HG02759 (cell line): ENCODE measurements around the gene NEK1.
A peak's percentile ranks its signal among the peaks of the same experiment; 100 is the strongest.
"Not testable (repeated sequence)": the region's sequence is repeated elsewhere in the genome, so short reads cannot be mapped to it uniquely, and the experiment has no call there.

ENCODE experiments used
- ATAC-seq: cut with Tn5 transposase; IDR thresholded peaks from one replicate; pipeline ENCODE4 v1.9.1; 2021; ENCODE audit warnings: mild to moderate bottlenecking, moderate library complexity; ENCODE audit not compliant: unreplicated experiment

Gene NEK1

GRCh38 chr4:169626331-169627282 is 14.2 kb upstream of the NEK1 start:
- no peak for ATAC-seq

- ATAC-seq, result no peak
Measured at GRCh38 chr4:169625886-169626285, 13.5 kb upstream of the NEK1 start.

- ATAC-seq, result not testable (repeated sequence)
Measured at GRCh38 chr4:169624012-169624411, 11.6 kb upstream of the NEK1 start.

- ATAC-seq, result no peak
Measured at GRCh38 chr4:169622566-169622965, 10.2 kb upstream of the NEK1 start.

- ATAC-seq, result no peak
Measured at GRCh38 chr4:169621731-169622492, 9.5 kb upstream of the NEK1 start.

- ATAC-seq, result no peak
Measured at GRCh38 chr4:169620880-169621248, 8.5 kb upstream of the NEK1 start.

- ATAC-seq, result peak; percentile 97
Measured at GRCh38 chr4:169619958-169620879, 7.8 kb upstream of the NEK1 start, which contains the start of gene CLCN3. Gene CLCN3, plus strand, starts transcription at chr4:169620578. Its CDS starts 15,351 bp downstream, at chr4:169635929.

GRCh38 chr4:169619518-169619957 is 7.2 kb upstream of the NEK1 start:
- ATAC-seq, result peak; percentile 32

GRCh38 chr4:169618986-169619385 is 6.6 kb upstream of the NEK1 start:
- no peak for ATAC-seq

GRCh38 chr4:169618286-169618685 is 5.9 kb upstream of the NEK1 start:
- no peak for ATAC-seq

GRCh38 chr4:169617306-169617705 is 4.9 kb upstream of the NEK1 start:
- no peak for ATAC-seq

- ATAC-seq, result no peak
Measured at GRCh38 chr4:169616846-169617245, 4.5 kb upstream of the NEK1 start.

GRCh38 chr4:169615467-169616106 is 3.2 kb upstream of the NEK1 start:
- no peak for ATAC-seq

GRCh38 chr4:169612871-169613859 is 782 bp upstream of the NEK1 start:
- peak; percentile 41 for ATAC-seq

GRCh38 chr4:169611157-169611556 is 1.2 kb downstream of the NEK1 start:
- ATAC-seq, result no peak

- ATAC-seq, result no peak
Measured at GRCh38 chr4:169604903-169605331, 7.5 kb downstream of the NEK1 start.

GRCh38 chr4:169604131-169604900 is 8.1 kb downstream of the NEK1 start:
- peak; percentile 86 for ATAC-seq

GRCh38 chr4:169603312-169603711 is 9.1 kb downstream of the NEK1 start:
- ATAC-seq, result no peak
